Activated naive CD4-positive, alpha-beta T cell treated with anti-CD3 and anti-CD28 coated beads, Interleukin-2, amount 50 U/mL, for 72 hours (primary cell): ENCODE measurements around the gene DNAAF5. TPM values are rescaled to one million over a fixed set of nuclear protein-coding genes. Genes with fewer than 3 reads are reported as not detected.
"Not testable (repeated sequence)": the region's sequence is repeated elsewhere in the genome, so short reads cannot be mapped to it uniquely, and the experiment has no call there.

Experiments
- ATAC-seq, 2 donors: fragments of 150-1000 bp; cut with Tn5 transposase; 2 replicates each; pipeline ENCODE4 v1.10.0; 2021; ENCODE audit warnings: mild to moderate bottlenecking in 2 of 2, moderate library complexity in 2 of 2
- DNase-seq, 2 donors: peaks; one replicate each; pipeline ENCODE4 v3.0.0; 2021 to 2022; ENCODE audit warnings: low spot score in 2 of 2
- H3K27ac Mint-ChIP-seq, 2 donors: one replicate each; pipeline ENCODE4 v1.8.0; 2022; ENCODE audit warnings: mild to moderate bottlenecking in 2 of 2, mixed read lengths in 2 of 2
- H3K36me3 Mint-ChIP-seq, 2 donors: one replicate each; pipeline ENCODE4 v1.8.0; 2022; ENCODE audit warnings: mixed read lengths in 2 of 2
- H3K9me3 Mint-ChIP-seq, 2 donors: one replicate each; pipeline ENCODE4 v1.8.0; 2022; ENCODE audit warnings: mixed read lengths in 2 of 2
- total RNA-seq, 2 donors: library from RNA; stranded (reverse); gene quantifications; one replicate each; pipeline ENCODE4 v1.2.3, GENCODE V29; 2022

The DNAAF5 gene
- total RNA-seq, 2 donors from 2014 or later = 10.7 to 40.4 TPM

- DNase-seq (no peak), ATAC-seq (no peak)
- peaks cover 10 to 17% of the 10 kb centered on the region in 2 donors for H3K36me3 Mint-ChIP-seq
- no peak overlapping the region for H3K27ac Mint-ChIP-seq
- no peaks in the 10 kb centered on the region for H3K9me3 Mint-ChIP-seq
Observed at GRCh38 chr7:748446-748845, 21.9 kb downstream of the DNAAF5 start.

DNA sequence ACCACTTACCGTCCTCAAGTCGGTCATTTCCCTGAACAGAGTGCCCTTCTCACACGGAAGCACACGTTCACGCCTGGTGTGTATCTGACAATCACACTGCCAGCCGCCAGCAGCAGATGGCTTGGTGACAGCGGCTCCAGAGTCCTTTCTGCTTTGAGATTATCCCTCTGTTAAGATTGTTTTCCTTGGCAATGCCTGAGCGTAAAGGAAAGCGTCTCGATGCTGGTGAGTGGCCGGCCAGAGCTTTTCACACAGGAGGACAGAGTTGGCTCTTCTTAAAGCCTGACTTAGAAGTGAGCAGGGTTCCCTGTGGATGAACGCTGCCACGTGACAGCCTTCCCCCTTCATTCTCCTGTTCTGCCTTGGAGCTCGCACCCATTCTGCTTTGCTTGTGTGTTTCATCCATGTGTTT lies 22.6 kb downstream of the DNAAF5 start:
- no peak for DNase-seq
- H3K27ac Mint-ChIP-seq = no peak overlapping the region
- H3K36me3 Mint-ChIP-seq = peaks cover 10 to 18% of the 10 kb centered on the region in 2 donors
- ATAC-seq = no peak
- no peaks in the 10 kb centered on the region for H3K9me3 Mint-ChIP-seq

DNA sequence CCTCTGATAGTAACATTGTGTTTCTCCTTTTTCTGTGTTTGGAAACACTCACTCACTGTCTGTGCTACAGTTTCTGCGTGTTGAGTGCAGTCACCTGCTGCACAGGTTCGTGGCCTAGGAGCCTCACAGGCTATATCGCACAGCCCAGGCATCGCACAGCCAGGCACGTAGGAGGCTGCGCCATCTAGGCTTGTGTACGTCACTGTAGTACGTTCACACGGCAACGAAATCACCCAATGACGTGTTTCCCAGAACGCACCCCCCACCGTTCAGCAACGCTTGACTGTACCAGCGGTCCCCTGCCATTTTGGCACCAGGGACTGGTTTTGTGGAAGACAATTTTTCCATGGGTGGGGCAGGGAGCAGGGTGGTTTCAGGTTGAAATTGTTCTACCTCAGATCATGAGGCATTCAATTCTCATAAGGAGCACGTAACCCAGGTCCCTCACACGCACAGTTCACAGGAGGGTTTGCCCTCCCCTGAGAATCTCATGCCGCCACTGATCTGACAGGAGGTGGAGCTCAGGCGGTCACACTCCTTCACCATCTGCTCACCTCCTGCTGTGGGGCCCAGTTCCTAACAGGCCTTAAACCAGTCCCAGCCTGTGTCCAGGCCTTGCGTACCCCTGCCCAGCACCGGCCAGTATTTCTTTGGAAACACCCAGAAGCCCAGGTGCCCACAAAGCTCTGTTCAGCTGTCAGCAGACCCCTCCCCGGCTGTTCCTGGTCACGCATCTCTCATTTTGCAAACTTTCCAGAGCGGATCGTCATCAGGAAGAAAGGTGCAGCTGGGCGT lies 23.8 kb downstream of the DNAAF5 start:
- no peak overlapping the region for H3K27ac Mint-ChIP-seq
- H3K9me3 Mint-ChIP-seq = no peaks in the 10 kb centered on the region
- peaks cover 12 to 14% of the 10 kb centered on the region in 2 donors for H3K36me3 Mint-ChIP-seq
- ATAC-seq (no peak), DNase-seq (no peak)

DNA sequence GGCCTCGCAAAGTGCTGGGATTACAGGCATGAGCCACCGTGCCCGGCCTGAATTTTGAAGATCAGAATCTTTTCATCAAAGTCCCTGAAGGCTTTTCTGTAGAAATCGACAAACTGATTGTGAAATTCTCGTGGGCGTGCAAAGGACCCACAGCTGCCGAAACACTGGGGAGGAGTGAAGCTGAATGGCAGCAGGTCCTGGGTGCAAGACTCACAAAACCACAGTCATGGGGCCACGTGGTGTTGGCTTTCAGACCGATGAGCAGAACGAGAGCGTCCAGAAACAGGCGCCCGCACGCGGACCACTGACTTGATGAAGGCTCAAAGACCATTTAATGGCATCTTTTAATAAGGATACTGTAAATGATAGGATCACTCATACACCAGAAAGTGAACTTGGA lies 25.3 kb downstream of the DNAAF5 start:
- Mint-ChIP-seq H3K27ac (no peak overlapping the region), H3K9me3 (no peaks in the 10 kb centered on the region), H3K36me3 (peaks cover 7 to 15% of the 10 kb centered on the region in 2 donors)
- DNase-seq (no peak), ATAC-seq (no peak)

DNA sequence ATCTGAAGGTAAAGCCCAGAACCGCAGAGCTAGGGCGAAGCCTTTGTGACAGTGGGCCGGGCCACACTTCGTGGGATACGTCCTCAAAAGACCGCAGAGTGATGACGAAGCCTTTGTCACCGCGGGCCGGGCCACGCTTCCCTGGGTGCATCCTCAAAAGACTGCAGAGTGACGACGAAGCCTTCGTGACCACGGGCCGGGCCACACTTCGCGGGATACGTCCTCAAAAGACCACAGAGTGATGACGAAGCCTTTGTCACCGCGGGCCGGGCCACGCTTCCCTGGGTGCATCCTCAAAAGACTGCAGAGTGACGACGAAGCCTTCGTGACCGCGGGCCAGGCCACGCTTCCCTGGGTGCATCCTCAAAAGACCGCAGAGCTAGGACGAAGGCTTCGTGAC lies 25.8 kb downstream of the DNAAF5 start:
- not testable (repeated sequence) for H3K27ac Mint-ChIP-seq, H3K9me3 Mint-ChIP-seq, DNase-seq
- ATAC-seq = peak in 1 of 2 donors; percentile 37
- peaks cover 7 to 15% of the 10 kb centered on the region in 2 donors for H3K36me3 Mint-ChIP-seq

GRCh38 chr7:753190-753589 lies 26.7 kb downstream of the DNAAF5 start:
- no peak for ATAC-seq
- Mint-ChIP-seq H3K9me3 (no peaks in the 10 kb centered on the region), H3K36me3 (peaks cover 7 to 15% of the 10 kb centered on the region in 2 donors), H3K27ac (no peak overlapping the region)
- no peak for DNase-seq

- no peak for DNase-seq
- H3K36me3 Mint-ChIP-seq = peaks cover 7 to 15% of the 10 kb centered on the region in 2 donors
- no peak for ATAC-seq
- no peaks in the 10 kb centered on the region for H3K9me3 Mint-ChIP-seq
- peak overlapping the region; percentile 22 to 33 for H3K27ac Mint-ChIP-seq
Observed at GRCh38 chr7:754531-755412, 28.3 kb downstream of the DNAAF5 start.

DNA sequence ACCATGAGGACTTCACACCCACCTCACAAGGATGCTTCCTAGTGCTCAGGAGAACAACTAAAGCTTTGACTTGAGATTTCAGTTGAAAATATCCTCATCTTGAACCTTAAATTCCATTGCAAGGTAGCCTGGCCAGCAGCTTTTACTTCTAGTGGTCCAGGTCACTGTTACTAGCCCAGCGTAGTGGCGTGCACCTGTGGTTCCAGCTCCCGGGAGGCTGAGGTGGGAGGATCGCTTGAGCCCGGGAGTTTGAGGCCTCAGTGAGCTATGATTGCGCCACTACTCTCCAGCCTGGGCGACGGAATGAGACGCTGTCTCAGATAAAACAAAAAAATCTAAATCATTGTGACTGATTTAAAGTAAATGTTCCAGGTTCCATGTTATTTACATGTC lies 28.9 kb downstream of the DNAAF5 start:
- Mint-ChIP-seq H3K9me3 (no peaks in the 10 kb centered on the region), H3K36me3 (peaks cover 7 to 15% of the 10 kb centered on the region in 2 donors), H3K27ac (peak overlapping the region in 1 of 2 donors; percentile 33)
- ATAC-seq = no peak
- no peak for DNase-seq

- DNase-seq (no peak), ATAC-seq (no peak)
- Mint-ChIP-seq H3K36me3 (peaks cover 7 to 15% of the 10 kb centered on the region in 2 donors), H3K27ac (no peak overlapping the region), H3K9me3 (no peaks in the 10 kb centered on the region)
Observed at GRCh38 chr7:756231-756927, 29.9 kb downstream of the DNAAF5 start.

DNA sequence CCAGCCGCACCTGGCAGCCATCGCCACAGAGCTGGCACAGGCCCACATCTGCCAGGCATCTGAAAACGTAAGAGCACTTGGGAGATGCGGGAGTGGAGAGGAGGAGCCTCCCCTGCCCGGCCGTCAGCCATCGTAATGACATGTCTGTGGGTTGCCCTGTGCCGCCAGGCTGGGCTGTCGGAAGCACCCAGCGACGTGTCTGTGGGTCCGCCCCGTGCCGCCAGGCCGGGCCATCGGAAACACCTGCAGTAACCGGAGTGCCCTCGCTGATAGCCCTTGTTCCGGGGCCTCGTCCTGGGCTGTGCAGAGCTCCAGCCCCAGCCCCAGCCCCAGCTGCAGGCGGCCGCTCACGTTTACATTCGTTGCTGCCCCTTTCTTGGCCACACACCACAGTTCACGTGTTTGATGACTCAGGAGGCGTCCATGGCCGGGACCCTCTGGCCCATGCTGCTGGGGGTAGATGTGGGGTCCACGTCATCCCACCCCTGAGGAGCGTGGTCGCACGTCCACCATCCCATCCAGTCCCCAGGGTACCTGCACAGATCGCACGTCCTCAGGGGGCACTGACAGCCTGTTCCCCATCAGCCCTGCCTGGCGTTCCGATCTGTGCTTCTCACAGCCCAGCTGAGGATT lies 30.5 kb downstream of the DNAAF5 start:
- ATAC-seq (no peak), DNase-seq (no peak)
- Mint-ChIP-seq H3K9me3 (no peaks in the 10 kb centered on the region), H3K36me3 (peaks cover 7 to 15% of the 10 kb centered on the region in 2 donors), H3K27ac (no peak overlapping the region)

DNA sequence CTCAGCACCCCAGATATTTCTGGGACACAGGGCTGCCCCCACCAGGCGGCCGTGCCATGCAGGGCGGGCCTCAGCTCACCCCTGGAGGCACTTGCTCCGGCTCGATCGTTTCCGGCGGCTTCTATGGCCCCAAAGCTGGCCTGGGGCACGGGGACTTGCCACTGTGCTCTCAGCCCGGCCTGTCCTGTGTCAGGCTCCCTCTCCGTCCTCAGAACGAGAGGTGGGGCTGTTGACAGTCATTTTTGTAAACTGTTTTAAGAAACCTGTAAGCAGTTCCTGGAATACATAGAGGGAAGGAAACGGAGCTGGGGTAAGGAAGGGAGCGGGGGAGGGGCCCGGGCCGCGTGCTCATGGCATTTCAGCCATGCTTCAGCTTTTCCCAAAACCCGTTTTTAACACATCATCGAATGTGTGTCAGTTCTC lies 31.3 kb downstream of the DNAAF5 start:
- ATAC-seq = no peak
- Mint-ChIP-seq H3K36me3 (peaks cover 7 to 15% of the 10 kb centered on the region in 2 donors), H3K9me3 (no peaks in the 10 kb centered on the region), H3K27ac (no peak overlapping the region)
- no peak for DNase-seq

- H3K27ac Mint-ChIP-seq = peak overlapping the region in 1 of 2 donors; percentile 37
- peaks cover 0 to 13% of the 10 kb centered on the region in 2 donors for H3K36me3 Mint-ChIP-seq
- no peak for ATAC-seq
- no peak for DNase-seq
- H3K9me3 Mint-ChIP-seq = no peaks in the 10 kb centered on the region
Observed at GRCh38 chr7:759569-759968, 33.1 kb downstream of the DNAAF5 start.

- no peak for DNase-seq
- ATAC-seq = no peak
- Mint-ChIP-seq H3K27ac (no peak overlapping the region), H3K9me3 (no peaks in the 10 kb centered on the region), H3K36me3 (peaks cover 0 to 9% of the 10 kb centered on the region in 2 donors)
Observed at GRCh38 chr7:760006-760405, 33.5 kb downstream of the DNAAF5 start.

- Mint-ChIP-seq H3K36me3 (no peaks in the 10 kb centered on the region), H3K27ac (peak overlapping the region in 1 of 2 donors; percentile 44), H3K9me3 (no peaks in the 10 kb centered on the region)
- DNase-seq (no peak), ATAC-seq (no peak)
Observed at GRCh38 chr7:761101-761500, 34.6 kb downstream of the DNAAF5 start.

- H3K36me3 Mint-ChIP-seq = no peaks in the 10 kb centered on the region
- no peak overlapping the region for H3K27ac Mint-ChIP-seq
- no peak for DNase-seq
- ATAC-seq = no peak
- H3K9me3 Mint-ChIP-seq = no peaks in the 10 kb centered on the region
Observed at GRCh38 chr7:761631-762030, 35.1 kb downstream of the DNAAF5 start.

DNA sequence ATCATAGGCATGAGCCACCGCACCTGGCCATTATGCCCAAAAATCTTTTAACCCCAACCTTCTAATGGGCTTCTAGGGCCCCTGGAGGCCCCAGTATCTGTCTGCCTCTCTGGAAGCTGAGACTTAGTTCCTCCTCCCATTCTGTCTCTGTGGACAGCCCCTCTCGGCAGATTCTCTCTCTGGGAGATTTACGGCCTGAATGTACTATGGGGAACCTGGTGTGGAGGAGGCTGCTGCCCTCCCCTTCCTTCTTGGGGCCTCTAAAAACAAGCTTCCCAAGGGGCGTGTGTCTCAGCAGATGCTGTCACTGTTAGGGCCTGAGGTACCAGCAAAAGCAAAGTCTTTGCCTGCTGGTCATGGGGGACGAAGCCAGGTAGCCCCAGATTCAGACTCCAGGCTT lies 36.4 kb downstream of the DNAAF5 start:
- ATAC-seq (no peak), DNase-seq (no peak)
- Mint-ChIP-seq H3K36me3 (peaks cover 0 to 2% of the 10 kb centered on the region in 2 donors), H3K9me3 (no peaks in the 10 kb centered on the region), H3K27ac (no peak overlapping the region)
